HG03457 (cell line): Measurements from ENCODE around the gene MBD6.

Source experiments
- ATAC-seq: cut with Tn5 transposase; IDR thresholded peaks from one replicate; pipeline ENCODE4 v1.9.1; 2021; ENCODE audit warnings: moderate number of reproducible peaks; ENCODE audit not compliant: unreplicated experiment

MBD6 gene

GRCh38 chr12:57522011-57522886, at the start of gene MBD6:
TSS of gene MBD6 (plus strand) at chr12:57522824. CDS start at chr12:57524304, 1,480 bp downstream.
- peak; percentile 25 for ATAC-seq

- ATAC-seq = no peak
These were observed 49.2 kb upstream of the MBD6 start for GRCh38 chr12:57473392-57473791.

GRCh38 chr12:57473886-57474285, 48.7 kb upstream of the MBD6 start:
- no peak for ATAC-seq

- ATAC-seq = no peak
These were observed 48.2 kb upstream of the MBD6 start for GRCh38 chr12:57474430-57474829.

GRCh38 chr12:57474862-57475261, 47.8 kb upstream of the MBD6 start:
- no peak for ATAC-seq

GRCh38 chr12:57475271-57476161, 47.1 kb upstream of the MBD6 start:
- ATAC-seq = no peak

- no peak for ATAC-seq
These were observed 46.2 kb upstream of the MBD6 start for GRCh38 chr12:57476162-57476992.

- no peak for ATAC-seq
These were observed 45.5 kb upstream of the MBD6 start for GRCh38 chr12:57476993-57477709.

- no peak for ATAC-seq
These were observed 44.6 kb upstream of the MBD6 start for GRCh38 chr12:57477710-57478681.

GRCh38 chr12:57479043-57479375, 43.6 kb upstream of the MBD6 start:
- ATAC-seq = no peak

- ATAC-seq = no peak
These were observed 43.1 kb upstream of the MBD6 start, which contains the start of gene ARHGAP9 for GRCh38 chr12:57479376-57480115. TSS of gene ARHGAP9 (minus strand) at chr12:57479866. CDS start at chr12:57479406, 460 bp downstream.

- ATAC-seq = no peak
These were observed 41.0 kb upstream of the MBD6 start for GRCh38 chr12:57481671-57482070.

- ATAC-seq = no peak
These were observed 39.2 kb upstream of the MBD6 start for GRCh38 chr12:57483466-57483865.

GRCh38 chr12:57485695-57486094, 36.9 kb upstream of the MBD6 start:
- ATAC-seq = no peak

- no peak for ATAC-seq
These were observed 35.5 kb upstream of the MBD6 start for GRCh38 chr12:57487055-57487596.

GRCh38 chr12:57487597-57488401, 34.8 kb upstream of the MBD6 start, which contains the start of gene MARS1:
TSS of gene MARS1 (plus strand) at chr12:57488068. CDS start at chr12:57488091, 23 bp downstream.
- peak; percentile 94 for ATAC-seq
